NOMO-1 (cell line): ENCODE measurements around the gene MT1G.
"Not testable (repeated sequence)": the region's sequence is repeated elsewhere in the genome, so short reads cannot be mapped to it uniquely, and the experiment has no call there.

ENCODE experiments used
- DNase-seq, 2 experiments: peaks; one replicate each; lab custom pipeline; 2025; ENCODE audit not compliant: unreplicated experiment in 2 of 2; lab: John Stamatoyannopoulos, UW

MT1G gene

DNA sequence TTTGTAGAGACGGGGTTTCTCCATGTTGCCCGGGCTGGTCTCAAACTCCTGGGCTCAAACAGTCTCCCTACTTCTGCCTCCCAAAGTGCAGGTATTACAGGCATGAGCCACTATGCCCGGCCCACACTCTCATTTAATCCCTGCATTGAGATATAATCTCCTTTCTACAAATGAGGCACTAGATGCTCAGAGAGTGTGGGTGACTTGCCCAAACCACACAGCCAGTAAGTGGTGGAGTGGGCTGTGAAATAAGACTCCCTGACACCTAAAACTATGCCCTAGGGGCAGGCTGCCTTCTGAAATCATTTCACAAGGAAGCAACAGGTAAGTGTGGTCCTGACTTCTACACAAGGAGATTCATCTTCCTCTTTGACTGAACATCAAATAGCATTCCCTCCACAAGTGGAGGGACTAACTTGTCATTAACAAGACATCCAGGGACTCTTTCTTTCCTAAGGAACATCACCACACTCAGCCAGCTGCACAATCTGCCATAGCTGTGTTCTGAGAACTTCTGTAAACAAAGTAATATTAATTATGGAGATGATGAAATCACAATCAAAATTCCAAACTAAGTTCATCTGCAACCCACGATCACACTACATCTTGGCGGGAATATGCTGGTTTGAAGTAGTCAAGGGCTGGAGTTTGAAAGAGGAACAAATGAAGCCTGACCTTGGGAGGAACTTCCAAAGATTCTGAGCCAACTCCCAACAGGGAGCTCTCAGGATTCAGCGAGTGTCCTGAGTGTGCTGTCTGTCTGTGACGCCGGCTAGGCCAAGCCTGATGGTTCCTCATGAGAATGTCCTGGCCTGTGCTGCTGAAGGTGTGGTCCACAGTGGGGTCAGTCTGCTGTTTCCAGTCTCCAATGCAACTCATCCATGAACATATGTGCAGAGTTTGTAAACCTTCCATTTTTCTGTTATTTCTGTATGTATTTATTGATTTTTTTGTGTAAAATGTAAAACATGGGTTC lies 2.3 kb downstream of the MT1G start:
- DNase-seq = not testable (repeated sequence)

DNA sequence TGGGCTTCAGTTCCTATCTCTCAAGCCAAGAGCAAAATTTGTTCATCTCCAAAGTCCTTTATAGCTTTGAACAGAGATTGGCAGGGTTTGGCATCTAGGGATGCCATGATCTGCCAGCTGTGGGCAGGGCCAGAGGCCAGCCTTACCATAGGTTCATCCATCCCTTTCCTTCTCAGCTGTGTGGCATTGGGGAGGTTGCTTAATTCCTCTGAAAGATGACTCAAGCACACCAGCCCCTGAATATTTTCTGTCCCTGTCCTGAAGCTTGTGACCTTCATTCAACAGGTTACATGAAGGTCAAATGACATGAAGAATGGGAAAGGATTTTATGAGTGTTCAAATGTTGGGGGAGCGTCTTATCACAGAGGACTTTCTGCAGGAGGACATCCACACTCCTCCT lies 3.4 kb downstream of the MT1G start:
- no peak for DNase-seq

DNA sequence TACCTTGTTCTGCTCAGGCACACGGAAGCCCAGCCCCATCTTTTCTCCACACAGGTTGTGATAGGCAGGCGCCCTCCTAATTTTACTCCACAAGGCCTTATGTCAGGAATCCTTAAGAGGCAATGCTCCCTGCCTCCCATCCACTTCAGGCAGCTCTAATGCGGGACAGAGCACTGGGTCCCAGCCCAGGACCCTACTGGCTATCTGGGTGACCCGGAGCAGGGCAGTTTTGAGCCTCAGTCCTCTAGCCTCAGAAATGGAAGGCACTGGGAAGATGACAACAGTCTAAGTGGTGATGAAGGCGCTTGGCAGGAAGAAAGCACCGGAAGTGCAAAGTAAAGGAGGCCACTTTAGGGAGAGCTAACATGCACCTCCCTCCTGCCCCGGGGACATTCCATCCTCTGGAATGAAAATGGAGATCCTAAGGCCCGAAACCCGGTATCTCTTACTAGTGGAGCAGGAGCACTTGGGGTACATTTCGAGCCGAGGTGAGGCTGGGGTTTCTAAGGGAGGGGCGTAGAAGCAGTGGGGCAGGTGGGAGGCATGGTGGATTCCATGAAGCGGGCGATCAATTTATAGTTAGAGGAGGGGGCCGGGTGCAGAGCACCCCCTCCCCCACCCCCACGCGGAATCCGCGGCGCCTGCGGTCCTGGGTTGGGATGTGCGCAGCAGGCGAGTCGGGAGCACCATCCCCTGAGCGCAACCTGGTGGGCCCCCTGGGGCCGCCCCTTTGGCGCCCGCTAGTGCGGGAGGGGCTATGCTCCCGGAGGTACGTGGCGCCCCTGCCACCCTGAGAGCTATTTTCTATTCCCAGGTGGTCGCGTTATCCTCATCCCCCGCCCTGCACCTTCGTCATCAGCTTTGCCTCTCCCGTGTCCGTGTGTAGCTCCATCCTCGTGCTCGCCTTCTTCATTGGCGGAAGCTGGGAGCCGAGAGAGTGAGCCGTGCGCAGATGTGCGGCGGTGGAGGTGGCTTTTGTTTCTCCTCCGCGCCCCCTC lies 5.2 kb downstream of the MT1G start:
- DNase-seq = no peak

DNA sequence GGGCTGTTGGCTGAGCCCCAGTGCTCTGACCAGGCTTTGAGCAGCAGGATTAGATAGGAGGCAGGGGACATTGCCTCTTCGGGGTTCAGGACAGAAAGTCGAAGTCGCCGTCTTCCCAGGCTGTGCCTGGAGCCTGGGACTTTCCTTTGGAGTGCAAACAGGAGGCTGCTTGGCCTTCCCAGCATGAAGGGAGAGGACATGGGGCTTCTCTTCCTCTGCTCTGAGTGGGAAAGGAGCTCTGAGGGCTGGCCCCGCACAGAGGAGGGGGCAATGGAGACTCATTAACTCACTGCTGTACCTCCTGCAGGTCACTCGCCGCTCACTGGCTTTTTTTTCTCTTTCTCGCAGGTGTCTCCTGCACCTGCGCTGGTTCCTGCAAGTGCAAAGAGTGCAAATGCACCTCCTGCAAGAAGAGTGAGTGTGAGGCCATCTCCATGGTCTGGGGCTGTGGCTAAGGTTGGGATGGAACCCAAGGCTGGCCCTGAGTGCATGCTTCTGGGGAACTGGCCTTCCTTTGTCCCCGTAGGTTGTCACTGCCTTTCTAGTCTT lies 9.5 kb downstream of the MT1G start:
- no peak for DNase-seq

DNA sequence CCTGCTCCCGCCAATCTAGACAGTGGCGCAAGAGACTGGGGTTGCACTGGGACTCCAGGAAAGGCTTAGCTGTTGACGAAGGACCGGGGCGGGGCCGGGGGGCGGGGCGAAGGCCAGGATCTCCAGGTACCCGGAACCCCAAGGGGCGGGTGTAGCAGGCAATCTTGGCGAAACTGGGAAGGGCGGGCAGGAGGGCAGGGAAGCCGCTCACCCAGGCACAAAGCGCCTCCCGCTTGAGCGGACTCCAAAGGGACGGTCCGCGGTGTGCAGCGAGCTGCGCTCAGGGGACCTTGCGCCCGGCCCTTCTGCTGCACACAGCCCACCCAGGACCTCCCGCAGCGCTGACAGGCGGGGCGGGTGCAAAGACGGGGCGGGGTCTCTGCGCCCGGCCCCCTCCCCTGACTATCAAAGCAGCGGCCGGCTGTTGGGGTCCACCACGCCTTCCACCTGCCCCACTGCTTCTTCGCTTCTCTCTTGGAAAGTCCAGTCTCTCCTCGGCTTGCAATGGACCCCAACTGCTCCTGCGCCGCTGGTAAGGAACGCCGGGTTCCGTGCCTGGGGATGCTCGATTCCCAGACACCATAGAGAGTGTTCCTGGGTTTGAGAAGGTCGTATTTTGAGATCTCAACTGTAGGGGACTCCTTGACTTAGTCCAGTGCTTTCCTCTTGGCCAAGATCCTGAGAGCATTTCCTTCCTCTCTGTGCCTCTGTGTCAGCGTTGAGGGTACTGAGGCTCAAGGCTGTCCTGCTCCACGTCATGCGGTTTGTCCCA lies 10.1 kb downstream of the MT1G start, which contains the start of gene MT1F:
MT1F (plus strand) TSS at position 405 of the 772 bp plus-strand sequence; CDS start at position 505, 100 bp downstream.
- peak; percentile 80 to 85 for DNase-seq

DNA sequence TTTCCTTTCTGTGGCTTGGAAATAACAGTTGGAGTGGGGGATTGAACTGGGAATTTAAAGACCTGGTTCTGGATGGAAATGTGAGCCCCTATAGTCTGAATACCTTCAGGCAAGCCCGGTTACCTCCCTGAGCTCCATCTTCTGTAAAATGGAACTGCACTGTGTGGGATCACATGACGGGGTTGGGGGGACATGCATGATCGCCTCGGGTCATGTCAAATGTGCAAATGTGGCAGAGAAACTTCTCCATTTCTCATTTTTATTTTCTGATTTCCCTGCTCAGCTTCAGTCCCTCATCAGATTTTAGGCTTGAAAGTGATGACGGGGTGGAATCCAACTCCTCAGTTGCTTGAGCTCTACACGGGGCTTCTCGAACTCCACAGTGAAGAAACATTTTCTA lies 14.6 kb downstream of the MT1G start:
- no peak for DNase-seq

DNA sequence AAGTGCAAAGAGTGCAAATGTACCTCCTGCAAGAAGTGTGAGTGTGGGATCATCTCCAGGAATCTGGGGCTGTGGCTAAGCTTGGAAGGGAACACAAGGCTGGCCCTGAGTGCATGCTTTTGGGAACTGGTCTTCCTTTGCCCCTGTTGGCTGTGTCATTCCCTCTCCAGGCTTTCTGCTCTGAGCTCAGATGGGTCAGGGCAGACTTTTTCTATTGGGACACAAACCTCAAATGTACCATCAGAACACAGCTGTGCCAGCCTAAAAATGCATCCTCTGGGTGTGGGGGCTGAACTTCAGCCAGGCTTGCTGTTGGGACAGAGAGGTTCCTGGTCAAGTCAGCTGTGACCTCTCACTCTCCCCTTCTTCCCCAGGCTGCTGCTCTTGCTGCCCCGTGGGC lies 15.3 kb downstream of the MT1G start:
- no peak for DNase-seq

DNA sequence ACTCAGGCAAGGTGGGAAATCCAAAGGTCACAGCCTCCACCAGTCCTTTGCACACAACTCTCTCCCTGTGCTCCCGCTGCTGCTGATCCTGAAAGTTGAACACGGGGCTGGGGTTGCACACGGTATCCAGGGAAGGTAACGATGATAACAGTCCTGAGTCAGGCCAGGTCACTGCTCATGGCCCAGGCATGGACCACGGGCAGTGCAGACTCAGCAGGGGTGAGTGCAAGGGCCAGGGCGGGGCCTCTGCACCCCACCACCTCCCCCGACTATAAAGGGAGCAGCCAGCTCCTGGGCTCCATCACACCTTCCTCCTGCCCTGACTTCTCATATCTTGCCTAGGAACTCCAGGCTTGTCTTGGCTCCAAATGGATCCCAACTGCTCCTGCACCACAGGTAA lies 16.3 kb downstream of the MT1G start, which contains the start of gene MT1B:
MT1B (plus strand) TSS at position 301 of the 400 bp plus-strand sequence; CDS start at position 369, 68 bp downstream.
- DNase-seq = no peak

DNA sequence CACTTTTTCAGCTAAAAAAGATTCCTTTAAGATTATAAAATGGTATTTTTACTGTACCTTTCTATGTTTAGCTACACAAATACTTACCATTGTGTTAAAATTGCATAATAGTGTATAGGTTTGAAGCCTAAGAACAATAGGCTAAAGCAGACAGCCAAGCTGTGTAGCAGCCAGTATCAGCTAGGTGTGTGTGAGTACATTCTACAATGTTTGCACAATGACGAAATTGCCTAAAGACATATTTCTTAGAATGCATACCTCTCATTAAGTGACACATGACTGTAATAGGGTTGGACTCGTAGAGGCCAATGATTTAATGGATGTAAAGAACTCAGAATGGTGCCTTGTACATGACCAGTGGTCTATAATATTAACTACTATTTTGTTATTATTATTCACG lies 18.0 kb downstream of the MT1G start:
- DNase-seq = no peak

DNA sequence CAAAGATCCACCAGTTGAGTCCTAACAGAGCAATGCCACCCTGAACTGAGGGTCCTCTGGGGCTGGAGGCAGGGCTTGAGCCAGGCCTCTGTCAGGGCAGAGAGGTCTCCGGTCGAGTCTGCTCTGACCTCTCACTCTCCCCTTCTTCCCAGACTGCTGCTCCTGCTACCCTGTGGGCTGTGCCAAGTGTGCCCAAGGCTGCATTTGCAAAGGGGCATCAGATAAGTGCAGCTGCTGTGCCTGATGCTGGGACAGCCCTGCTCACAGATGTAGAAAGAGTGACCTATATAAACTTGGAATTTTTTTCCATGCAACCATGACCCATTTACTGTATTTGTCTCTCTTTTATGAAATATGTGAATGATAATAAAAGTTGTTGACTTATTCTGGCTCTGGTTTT lies 18.6 kb downstream of the MT1G start:
- DNase-seq = no peak

DNA sequence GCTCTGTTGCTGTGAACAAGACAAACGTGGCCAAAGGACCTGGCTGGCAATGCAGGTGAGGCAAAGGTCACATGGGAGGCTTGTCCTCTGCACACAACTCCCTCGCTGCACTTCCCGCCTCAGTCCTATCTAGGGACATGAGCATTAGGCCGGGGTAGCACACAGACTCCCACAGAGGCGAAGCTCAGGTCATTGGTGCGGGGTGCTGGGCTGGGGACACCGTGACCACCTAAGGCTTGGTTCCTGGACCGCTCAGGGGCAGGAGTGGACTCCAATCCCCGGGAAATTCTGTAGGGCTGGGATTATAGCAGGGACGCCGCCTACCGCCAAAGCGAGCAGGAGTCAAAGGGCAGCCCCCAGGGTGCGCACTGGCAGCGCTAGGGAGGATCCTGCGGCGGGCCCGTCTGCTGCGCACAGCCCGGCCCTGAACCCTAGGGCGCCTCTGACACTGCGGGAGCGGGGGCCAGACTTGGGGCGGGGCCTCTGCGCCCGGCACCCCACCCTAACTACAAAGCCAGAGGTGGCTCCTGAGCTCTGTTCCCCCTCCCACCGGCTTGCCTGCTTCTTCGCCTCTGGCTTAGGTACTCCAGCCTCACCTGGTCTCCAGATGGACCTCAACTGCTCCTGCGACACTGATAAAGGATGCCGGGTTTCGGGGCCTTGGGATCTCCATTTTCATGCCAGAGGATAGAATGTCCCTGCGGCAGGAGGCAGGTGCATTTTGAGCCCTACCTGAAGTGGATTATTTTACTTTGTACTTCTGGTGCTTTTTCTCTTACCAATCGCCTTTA lies 20.0 kb downstream of the MT1G start:
- DNase-seq = no peak

DNA sequence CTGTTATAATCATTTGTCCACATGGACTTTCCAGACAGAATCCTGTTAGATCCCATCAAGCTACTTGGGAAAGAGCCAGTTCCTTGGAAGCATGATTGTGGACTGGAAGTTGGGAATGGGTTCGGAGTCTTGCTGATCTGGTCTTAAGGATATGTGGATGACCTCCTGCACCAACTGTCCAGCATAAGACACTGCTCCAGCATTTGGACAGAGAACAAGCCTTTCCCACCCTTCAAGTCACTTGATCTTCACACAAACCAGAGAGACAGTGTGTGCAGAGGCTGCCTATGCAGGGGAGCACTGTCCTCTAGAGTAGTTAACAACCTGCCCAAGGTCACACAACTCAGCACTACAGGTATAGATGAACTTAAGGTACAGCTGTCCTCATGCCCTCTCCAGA lies 22.0 kb downstream of the MT1G start:
- no peak for DNase-seq

DNA sequence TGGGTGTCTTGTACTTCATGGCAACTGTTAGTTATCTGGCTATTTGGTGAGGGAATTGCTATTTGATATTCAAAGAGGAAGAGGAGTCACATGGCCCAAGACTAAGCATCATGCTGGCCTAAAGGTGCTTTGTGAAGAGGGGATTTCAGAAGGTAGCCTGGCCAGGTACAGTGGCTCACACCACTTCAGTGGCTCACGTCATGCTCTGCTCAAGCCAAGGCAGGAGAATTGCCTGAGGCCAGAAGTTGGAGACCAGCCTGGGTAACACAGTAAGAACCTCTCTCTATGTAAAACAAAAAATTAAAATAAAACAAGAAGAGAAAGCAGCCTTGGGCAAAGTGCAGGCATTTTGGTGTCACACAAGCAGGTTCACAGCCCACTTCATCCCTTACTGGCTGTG lies 22.6 kb downstream of the MT1G start:
- no peak for DNase-seq

DNA sequence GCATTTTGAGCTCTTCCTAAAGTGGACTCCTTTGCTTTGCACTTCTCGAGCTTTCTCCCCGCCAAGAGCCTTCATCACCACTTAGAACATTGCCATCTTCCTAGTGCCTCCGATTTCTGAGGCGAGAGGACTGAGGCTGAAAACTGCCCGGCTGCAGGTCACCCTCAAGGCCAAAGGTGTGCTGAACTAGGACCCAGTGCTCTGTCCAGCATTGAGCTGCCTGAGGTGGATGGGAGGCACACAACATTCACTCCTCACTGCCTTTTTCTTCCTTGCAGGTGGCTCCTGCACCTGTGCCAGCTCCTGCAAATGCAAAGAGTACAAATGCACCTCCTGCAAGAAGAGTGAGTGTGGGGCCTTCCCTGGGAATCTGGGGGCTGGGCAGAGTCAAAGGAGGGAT lies 24.0 kb downstream of the MT1G start:
- no peak for DNase-seq

DNA sequence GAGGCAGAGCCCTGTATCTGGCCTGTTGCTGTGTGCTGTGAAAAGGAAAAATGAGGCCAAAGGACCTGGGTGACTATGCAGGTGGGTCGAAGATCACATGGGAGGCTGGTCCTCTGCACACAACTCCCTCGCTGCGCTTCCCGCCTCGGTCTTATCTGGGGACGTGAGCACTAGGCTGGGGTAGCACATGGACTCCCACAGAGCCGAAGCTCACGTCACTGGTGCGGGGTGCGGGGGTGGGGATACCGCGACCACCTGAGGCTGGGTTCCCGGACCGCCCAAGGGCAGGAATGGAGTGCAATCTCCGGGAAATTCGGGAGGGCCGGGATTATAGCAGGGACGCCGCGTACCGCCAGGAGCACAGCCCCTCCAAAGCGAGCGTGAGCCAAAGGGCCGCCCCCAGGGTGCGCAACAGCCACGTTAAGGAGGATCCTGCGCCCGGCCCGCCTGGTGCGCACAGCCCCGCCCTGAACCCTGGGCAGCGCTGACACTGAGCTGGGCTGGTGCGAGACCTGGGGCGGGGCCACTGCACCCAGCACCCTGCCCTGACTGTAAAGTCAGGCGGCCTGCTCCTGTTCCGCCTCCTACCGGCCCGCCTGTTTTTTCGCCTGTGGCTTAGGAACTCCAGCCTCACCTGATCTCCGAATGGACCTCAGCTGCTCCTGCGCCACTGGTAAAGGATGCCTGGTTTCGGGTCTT lies 24.6 kb downstream of the MT1G start:
- peak; percentile 82 to 89 for DNase-seq

DNA sequence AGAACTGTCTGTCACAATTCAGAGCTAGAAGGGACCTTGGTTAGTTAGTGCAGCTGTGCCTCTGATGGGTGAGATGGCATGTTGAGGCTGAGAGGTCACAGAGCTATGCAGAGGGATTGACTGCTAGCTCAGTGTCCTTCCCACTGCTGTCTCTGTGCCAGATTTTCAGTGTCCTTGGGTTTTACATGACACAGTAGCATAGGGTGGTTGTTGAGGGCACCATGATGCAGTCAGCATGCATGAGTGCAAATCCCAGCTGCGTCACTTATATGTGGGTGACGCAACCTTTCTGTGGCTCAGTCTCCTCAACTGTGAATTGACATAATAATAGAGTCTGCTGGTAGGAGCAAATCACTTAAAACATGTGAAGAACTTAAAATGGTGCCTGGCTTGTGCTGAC lies 26.7 kb downstream of the MT1G start:
- no peak for DNase-seq

DNA sequence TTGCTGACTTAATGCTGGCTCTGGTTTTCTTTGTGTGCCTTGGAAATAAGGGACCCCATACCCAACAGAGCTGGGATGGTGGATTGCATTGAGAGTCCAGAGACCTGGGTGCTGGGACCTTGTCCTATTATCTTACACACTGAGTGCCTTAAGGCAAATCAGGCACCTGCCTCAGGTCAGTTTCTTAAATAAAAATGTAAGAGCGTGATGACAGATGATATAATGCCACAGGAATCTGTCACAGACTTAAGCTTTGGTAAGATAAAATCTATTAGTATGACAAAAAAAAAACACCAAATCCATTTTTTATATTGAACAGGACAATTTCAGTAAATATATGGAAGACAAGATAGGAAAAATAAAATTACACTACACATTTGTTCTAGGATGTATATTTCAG lies 27.8 kb downstream of the MT1G start:
- no peak for DNase-seq

DNA sequence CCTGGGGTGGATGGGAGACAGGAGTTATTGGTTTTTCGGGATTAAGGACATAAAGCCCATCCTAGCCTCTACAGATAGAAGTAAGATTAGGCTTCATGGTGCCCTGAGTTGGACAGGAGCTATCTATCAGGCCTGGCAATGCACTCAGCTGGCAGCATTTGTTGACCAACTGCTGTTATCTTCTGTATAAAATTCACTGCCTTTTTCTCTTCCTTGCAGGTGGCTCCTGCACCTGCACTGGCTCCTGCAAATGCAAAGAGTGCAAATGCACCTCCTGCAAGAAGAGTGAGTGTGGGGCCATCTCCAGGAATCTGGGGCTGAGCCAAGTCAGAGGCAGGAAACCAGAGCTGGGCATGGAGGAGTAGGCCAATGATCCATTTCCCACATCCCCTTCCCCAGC lies 28.8 kb downstream of the MT1G start:
- DNase-seq = no peak
